ENCODE measurements around the gene EPGN.

DNA sequence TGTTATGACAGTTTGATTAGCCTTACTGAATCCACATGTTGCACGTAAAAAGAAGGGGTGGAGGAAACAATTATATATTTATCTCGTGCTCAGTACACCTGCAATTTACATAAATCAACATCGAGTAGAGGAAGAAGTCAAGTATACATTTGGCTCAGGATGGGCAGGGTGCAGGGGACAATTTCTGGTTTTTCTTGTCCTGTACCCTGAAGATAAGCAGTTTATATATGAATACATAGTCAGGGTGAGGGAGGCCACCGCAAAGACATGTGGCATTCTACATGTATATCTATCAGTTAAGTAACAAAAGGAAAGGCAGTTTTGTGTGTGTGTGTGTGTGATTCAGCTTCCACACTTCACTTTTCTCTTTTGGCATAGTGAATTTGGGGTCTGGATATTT is 45.6 kb downstream of the EPGN start:
- TF ChIP-seq POLR2A (IDR thresholded peaks at IDR 0.05), result no peak
- TF ChIP-seq, protein P1, sequence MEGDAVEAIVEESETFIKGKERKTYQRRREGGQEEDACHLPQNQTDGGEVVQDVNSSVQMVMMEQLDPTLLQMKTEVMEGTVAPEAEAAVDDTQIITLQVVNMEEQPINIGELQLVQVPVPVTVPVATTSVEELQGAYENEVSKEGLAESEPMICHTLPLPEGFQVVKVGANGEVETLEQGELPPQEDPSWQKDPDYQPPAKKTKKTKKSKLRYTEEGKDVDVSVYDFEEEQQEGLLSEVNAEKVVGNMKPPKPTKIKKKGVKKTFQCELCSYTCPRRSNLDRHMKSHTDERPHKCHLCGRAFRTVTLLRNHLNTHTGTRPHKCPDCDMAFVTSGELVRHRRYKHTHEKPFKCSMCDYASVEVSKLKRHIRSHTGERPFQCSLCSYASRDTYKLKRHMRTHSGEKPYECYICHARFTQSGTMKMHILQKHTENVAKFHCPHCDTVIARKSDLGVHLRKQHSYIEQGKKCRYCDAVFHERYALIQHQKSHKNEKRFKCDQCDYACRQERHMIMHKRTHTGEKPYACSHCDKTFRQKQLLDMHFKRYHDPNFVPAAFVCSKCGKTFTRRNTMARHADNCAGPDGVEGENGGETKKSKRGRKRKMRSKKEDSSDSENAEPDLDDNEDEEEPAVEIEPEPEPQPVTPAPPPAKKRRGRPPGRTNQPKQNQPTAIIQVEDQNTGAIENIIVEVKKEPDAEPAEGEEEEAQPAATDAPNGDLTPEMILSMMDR (IDR thresholded peaks at IDR 0.05), result no peak
- TF ChIP-seq POLR2AphosphoS5 (IDR thresholded peaks at IDR 0.05; ENCODE audit: insufficient read depth in 1 of 2, low read depth in 1 of 2), result no peak

Data from vagina (tissue), 2 donors.